Smooth muscle cell (in vitro differentiated cells): ENCODE measurements around the gene OSBPL7. TPM values are rescaled to one million over a fixed set of nuclear protein-coding genes. Genes with fewer than 3 reads are reported as not detected.

Source experiments
- DNase-seq: peaks from one replicate; lab custom pipeline; 2025; ENCODE audit not compliant: unreplicated experiment; lab: John Stamatoyannopoulos, UW
- H2AFZ ChIP-seq: fragments of 200-600 bp; sonication (generic); 2 replicates; pipeline ENCODE4 v1.6.0; 2016; ENCODE audit warnings: antibody characterized with exemption, low read depth, mild to moderate bottlenecking
- H3F3A ChIP-seq: fragments of 200-600 bp; sonication (generic); 2 replicates; pipeline ENCODE4 v1.6.0; 2017; ENCODE audit warnings: antibody characterized with exemption, low read depth
- H3K27ac ChIP-seq: fragments of 200-600 bp; sonication (generic); 2 replicates; pipeline ENCODE4 v1.5.1; 2016; ENCODE audit warnings: low read depth, mild to moderate bottlenecking
- H3K27me3 ChIP-seq: fragments of 200-600 bp; sonication (generic); 2 replicates; pipeline ENCODE4 v1.6.1; 2016; ENCODE audit warnings: low read depth, mild to moderate bottlenecking
- H3K36me3 ChIP-seq: fragments of 200-600 bp; sonication (generic); 2 replicates; pipeline ENCODE4 v1.5.1; 2016; ENCODE audit warnings: low read depth
- H3K4me1 ChIP-seq: fragments of 200-600 bp; sonication (generic); 2 replicates; pipeline ENCODE4 v1.5.1; 2016; ENCODE audit warnings: low read depth
- H3K4me2 ChIP-seq: fragments of 200-600 bp; sonication (generic); 2 replicates; pipeline ENCODE4 v1.6.0; 2016; ENCODE audit warnings: mild to moderate bottlenecking
- H3K4me3 ChIP-seq: fragments of 200-600 bp; sonication (generic); 2 replicates; pipeline ENCODE4 v1.5.1; 2016; ENCODE audit warnings: mild to moderate bottlenecking
- H3K79me2 ChIP-seq: fragments of 200-600 bp; sonication (generic); 2 replicates; pipeline ENCODE4 v1.6.0; 2016; ENCODE audit warnings: low read depth, mild to moderate bottlenecking
- H3K9ac ChIP-seq: fragments of 200-600 bp; sonication (generic); 2 replicates; pipeline ENCODE4 v1.6.0; 2016; ENCODE audit warnings: low read depth
- H3K9me3 ChIP-seq: fragments of 200-600 bp; sonication (generic); replicated peaks from 2 replicates; pipeline ENCODE4 v1.5.1; 2016; ENCODE audit warnings: low read depth
- H4K20me1 ChIP-seq: fragments of 200-600 bp; sonication (generic); 2 replicates; pipeline ENCODE4 v1.6.0; 2016; ENCODE audit warnings: low read depth
- WGBS: methylation state at CpG from one replicate; pipeline ENCODE4 v1.1.7; 2016; ENCODE audit warnings: low lambda C conversion rate; 5-methylcytosine and 5-hydroxymethylcytosine counted together
- polyA plus RNA-seq: library from polyadenylated mRNA; unstranded; fragments of >200 nt; fragmentation: Nextera tagmentation; extraction: Ambion mirVana; gene quantifications from 2 replicates; pipeline ENCODE4 v1.2.1, GENCODE V29; 2016
- total RNA-seq: library from RNA; depleted of rRNA; stranded (reverse); fragments of >200 nt; gene quantifications from 2 replicates; pipeline ENCODE4 v1.2.3, GENCODE V29; 2014
- TF ChIP-seq, protein P1 (sequence below): fragments of 200-600 bp; sonication (generic); IDR thresholded peaks from 2 replicates; pipeline ENCODE4 v1.5.1; 2017; ENCODE audit warnings: borderline replicate concordance, mild to moderate bottlenecking, antibody characterized with exemption; ENCODE audit not compliant: insufficient read depth, poor library complexity, severe bottlenecking

The OSBPL7 gene
- total and polyA plus RNA-seq, 2 experiments from 2014 or later, result 3.7 to 6.3 TPM

DNA sequence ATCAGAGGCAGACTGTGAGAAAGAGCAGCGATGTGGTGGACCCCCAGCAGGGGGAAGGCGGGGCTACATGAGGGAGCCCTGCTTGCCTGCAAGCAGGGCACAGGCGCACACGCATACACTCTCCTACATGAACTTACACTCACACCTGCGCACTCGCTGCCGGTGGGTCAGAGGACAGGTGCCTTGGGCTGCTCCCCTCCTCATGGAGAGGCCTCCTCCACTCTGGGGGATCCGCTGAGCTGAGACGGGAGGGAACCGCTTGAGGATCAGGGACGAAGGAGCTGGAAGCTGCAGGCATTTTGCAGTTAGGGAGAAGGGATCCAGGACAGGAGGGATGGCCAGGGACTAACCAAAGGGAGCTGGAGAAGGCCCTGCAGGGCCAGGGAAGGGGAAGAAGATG is 14.2 kb downstream of the OSBPL7 start:
- H3K27ac ChIP-seq, result no peak overlapping the region
- H3K27me3 ChIP-seq, result peaks cover 7% of the 10 kb centered on the region
- peaks cover 8% of the 10 kb centered on the region for H4K20me1 ChIP-seq
- H3K4me2 ChIP-seq, result no peak overlapping the region
- H2AFZ ChIP-seq, result no peak overlapping the region
- H3K9me3 ChIP-seq, result no peaks in the 10 kb centered on the region
- no peak overlapping the region for H3K4me3 ChIP-seq
- DNase-seq, result no peak
- H3K4me1 ChIP-seq, result peaks cover 4% of the 10 kb centered on the region
- no peak overlapping the region for H3K9ac ChIP-seq
- WGBS, result 90% methylated on average over 11 of the region's 11 CpGs
- H3K79me2 ChIP-seq, result no peaks in the 10 kb centered on the region
- H3K36me3 ChIP-seq, result no peaks in the 10 kb centered on the region
- TF ChIP-seq, protein P1, sequence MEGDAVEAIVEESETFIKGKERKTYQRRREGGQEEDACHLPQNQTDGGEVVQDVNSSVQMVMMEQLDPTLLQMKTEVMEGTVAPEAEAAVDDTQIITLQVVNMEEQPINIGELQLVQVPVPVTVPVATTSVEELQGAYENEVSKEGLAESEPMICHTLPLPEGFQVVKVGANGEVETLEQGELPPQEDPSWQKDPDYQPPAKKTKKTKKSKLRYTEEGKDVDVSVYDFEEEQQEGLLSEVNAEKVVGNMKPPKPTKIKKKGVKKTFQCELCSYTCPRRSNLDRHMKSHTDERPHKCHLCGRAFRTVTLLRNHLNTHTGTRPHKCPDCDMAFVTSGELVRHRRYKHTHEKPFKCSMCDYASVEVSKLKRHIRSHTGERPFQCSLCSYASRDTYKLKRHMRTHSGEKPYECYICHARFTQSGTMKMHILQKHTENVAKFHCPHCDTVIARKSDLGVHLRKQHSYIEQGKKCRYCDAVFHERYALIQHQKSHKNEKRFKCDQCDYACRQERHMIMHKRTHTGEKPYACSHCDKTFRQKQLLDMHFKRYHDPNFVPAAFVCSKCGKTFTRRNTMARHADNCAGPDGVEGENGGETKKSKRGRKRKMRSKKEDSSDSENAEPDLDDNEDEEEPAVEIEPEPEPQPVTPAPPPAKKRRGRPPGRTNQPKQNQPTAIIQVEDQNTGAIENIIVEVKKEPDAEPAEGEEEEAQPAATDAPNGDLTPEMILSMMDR, result no peak
- peaks cover 8% of the 10 kb centered on the region for H3F3A ChIP-seq

DNA sequence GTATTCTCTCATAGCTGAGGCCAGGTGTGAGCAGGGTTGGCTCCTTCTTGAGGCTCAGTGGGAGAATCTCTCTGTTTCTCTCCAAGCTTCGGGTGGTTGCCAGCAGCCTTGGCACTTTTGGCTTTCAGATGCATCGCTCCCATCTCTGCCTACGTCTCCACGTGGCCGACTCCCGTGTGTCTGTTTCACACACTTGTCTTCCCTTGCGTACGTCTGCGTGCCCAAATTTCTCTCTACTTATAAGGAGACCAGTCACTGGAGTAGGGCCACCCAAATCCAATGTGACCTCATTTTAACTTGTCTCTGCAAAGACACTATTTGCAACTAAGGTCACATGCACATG is 14.7 kb downstream of the OSBPL7 start:
- WGBS, result 98% methylated on average over 9 of the region's 9 CpGs
- Histone ChIP-seq H3K27me3 (peaks cover 7% of the 10 kb centered on the region), H3K27ac (no peak overlapping the region), H4K20me1 (peaks cover 8% of the 10 kb centered on the region), H2AFZ (no peak overlapping the region), H3K36me3 (no peaks in the 10 kb centered on the region), H3K4me1 (peaks cover 4% of the 10 kb centered on the region), H3K4me3 (no peak overlapping the region), H3K9ac (no peak overlapping the region), H3K9me3 (no peaks in the 10 kb centered on the region), H3F3A (peaks cover 8% of the 10 kb centered on the region), H3K79me2 (no peaks in the 10 kb centered on the region), H3K4me2 (no peak overlapping the region)
- TF ChIP-seq, protein P1, result no peak
- DNase-seq, result no peak

DNA sequence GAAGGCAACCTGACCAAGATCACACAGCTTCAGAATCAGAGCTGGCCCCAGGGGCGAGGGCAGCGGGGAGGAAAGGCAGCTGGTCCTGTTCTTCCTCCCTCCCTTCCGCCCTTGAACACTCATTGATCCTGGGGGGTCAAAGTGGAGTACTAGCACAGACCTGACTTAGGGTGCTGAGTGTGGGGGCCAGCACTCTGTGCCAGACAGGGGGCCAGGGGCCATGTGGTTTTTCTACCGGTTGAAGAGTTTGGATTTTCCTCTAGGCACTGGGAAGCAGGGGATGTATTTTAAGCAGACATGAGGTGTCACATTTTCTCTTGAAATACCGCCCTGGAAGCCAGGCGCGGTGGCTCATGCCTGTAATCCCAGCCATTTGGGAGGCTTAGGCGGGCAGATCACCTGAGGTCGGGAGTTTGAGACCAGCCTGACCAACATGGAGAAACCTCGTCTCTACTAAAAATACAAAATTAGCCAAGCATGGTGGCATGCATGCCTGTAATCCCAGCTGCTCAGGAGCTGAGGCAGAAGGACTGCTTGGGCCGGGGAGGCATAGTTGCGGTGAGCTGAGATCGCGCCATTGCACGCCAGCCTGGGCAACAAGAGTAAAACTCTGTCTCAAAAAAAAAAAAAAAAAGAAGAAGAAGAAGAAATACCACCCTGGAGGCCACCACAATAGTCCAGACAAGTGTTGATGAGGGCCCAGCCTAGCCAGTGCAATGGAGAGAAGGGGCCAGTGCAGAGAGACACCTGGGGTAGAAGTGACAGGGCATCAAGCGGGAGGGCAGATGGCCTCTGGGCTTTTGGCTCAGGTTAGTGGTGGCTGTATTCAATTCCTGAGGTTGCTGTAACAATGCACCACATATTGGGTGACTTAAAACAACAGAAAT is 15.3 kb downstream of the OSBPL7 start:
- H4K20me1 ChIP-seq, result peaks cover 8% of the 10 kb centered on the region
- TF ChIP-seq, protein P1, result no peak
- no peaks in the 10 kb centered on the region for H3K79me2 ChIP-seq
- peaks cover 8% of the 10 kb centered on the region for H3F3A ChIP-seq
- H3K4me3 ChIP-seq, result no peak overlapping the region
- H3K27ac ChIP-seq, result no peak overlapping the region
- H3K9ac ChIP-seq, result no peak overlapping the region
- DNase-seq, result no peak
- 88% methylated on average over 14 of the region's 16 CpGs for WGBS
- H3K4me2 ChIP-seq, result no peak overlapping the region
- no peak overlapping the region for H2AFZ ChIP-seq
- H3K27me3 ChIP-seq, result peaks cover 7% of the 10 kb centered on the region
- H3K36me3 ChIP-seq, result no peaks in the 10 kb centered on the region
- no peaks in the 10 kb centered on the region for H3K9me3 ChIP-seq
- H3K4me1 ChIP-seq, result peaks cover 4% of the 10 kb centered on the region

DNA sequence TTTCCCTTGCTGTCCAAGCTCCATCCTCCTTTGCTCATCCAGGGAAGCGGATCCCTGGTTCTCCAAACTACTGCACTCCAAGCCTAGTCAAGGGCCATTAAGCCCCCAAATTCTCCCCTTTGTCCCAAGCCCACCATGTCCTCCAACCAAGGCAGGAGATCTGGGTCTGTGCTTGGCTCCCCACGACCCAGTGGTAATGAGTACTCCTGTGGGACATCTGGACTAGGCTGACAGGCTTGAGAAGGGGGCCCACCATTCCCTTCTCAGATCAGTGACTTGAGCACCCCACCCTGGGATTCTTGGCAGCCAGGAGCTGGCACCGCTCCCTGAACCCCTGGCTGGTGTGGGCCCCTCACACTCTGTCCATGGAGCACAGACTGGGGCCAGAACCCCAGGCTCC is 17.1 kb downstream of the OSBPL7 start:
- Histone ChIP-seq H3K79me2 (no peaks in the 10 kb centered on the region), H3K27me3 (peaks cover 15% of the 10 kb centered on the region), H3K36me3 (no peaks in the 10 kb centered on the region), H3K4me2 (no peak overlapping the region), H3F3A (no peaks in the 10 kb centered on the region), H2AFZ (no peak overlapping the region), H3K4me1 (no peaks in the 10 kb centered on the region), H3K4me3 (no peak overlapping the region), H3K9me3 (no peaks in the 10 kb centered on the region), H4K20me1 (no peaks in the 10 kb centered on the region), H3K27ac (no peak overlapping the region), H3K9ac (no peak overlapping the region)
- WGBS, result 82% methylated on average over 3 of the region's 3 CpGs
- no peak for DNase-seq
- TF ChIP-seq, protein P1, result no peak
